ENCODE data around the gene MYO5A.
"Not testable (repeated sequence)": the region's sequence is repeated elsewhere in the genome, so short reads cannot be mapped to it uniquely, and the experiment has no call there.

Gene MYO5A

DNA sequence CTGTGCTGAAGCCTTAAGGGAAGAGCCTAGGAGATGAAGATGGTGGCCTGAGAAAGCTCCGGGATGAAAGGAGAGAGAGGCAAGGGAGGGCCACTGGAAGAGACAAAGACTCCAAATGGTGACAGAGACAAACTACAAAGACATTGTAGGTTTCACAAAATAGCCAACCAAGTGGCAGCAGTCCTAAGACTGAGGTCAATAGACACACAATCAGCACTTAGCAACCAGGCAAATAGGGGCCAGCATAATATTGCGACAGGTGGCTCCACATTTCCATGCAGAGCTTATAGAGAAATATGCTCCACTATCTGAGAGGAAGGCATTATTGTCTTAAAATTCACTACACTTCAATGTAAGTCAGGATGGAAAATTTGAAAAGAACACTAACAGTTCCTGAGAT is 211.0 kb downstream of the MYO5A start:
- DNase-seq: no peak

DNA sequence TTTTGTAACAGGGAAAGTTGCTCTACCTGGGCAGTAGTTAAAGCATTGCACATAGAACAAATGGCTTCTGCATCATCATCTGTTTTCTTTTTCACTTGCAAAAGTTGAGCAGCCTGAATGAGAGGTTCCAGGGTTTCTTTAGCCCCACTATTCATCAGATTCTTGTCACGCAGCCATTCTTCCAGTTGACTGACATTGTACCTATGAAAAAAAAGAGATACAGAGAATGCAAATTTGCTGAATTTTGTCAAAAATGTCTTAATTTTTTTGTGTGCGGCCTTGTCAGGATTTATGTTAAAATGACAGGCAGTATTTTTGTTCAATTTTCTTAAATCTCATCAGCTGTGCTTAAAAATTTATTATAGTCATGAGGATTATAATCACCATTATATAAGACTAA is 211.7 kb downstream of the MYO5A start:
- DNase-seq: no peak

GRCh38 chr15:52309154-52309548 is 219.5 kb downstream of the MYO5A start:
- no peak for DNase-seq

DNA sequence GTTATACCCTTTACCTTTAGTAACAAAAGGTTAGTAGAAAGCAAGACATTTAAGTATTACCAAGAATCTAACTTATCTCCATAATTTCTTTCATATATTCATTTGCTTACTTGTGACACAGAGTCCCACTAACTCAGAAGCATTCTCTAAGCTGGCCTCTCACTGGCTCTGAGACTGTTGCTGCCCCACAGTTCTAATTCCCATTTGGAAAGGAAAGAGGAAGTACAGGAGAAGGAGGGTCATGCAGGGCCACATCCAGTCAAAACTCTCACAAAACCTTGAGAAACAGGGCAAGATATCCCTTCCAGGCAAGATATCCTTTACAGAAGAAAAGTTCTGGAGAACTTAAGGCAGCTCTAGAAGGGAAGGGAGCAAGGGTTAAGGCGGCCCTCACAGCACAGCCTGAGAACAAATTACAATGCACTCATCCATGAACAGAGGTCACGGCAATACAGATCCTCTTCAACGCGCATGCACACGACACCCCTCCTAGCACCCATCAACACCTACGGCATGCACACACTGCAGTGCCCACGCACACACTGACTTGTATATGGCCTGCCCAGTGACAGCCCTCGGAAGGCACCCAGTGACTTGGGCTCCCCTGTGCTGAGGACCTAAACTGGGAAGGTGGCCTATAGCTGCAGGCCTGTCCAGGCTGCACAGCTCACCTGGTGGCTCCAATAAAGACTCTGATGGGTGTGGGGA is 220.1 kb downstream of the MYO5A start:
- DNase-seq: no peak

GRCh38 chr15:52307847-52308246 is 220.8 kb downstream of the MYO5A start:
- no peak for DNase-seq

GRCh38 chr15:52306270-52306669 is 222.4 kb downstream of the MYO5A start:
- DNase-seq: no peak

GRCh38 chr15:52303093-52303772 is 225.4 kb downstream of the MYO5A start:
- no peak for DNase-seq

GRCh38 chr15:52301265-52301847 is 227.3 kb downstream of the MYO5A start:
- DNase-seq: no peak

DNA sequence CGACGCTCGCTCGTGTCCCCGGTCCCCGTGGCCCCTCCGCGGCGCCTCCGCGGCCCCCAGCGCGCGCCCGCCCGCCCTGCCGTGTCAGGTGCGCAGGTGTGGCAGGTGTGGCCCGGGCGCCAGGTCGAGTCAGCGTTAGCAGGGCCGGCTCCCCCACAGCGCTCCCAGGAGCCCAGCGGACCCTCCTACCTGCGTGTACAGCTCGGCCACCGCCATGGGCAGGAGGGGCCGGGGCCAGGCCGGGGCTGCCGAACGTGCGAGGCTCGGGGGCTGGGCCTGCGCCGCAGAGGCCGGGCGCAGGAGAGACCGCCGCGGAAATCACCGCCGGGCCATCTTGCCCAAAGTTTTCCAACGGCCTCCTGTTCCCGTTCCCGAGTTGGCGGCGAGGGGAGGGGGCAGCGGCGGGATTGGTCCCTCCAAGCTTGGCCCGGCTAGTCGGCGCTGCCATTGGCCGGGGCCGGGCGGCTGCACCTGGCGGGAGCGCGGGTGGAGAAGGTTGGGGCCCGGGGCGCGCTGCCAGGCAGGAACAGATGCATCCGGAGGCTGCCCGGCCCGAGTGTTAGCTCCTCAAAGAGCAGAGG is 233.2 kb downstream of the MYO5A start, which contains the start of gene MYO5C:
Gene MYO5C, minus strand, starts transcription at position 384 of the 581 bp plus-strand sequence. Its CDS starts 168 bp downstream, at position 216.
- no peak for DNase-seq

GRCh38 chr15:52294881-52295420 is 233.7 kb downstream of the MYO5A start:
- DNase-seq: no peak

- no peak for DNase-seq
Observed at GRCh38 chr15:52292780-52293392, 235.8 kb downstream of the MYO5A start.

GRCh38 chr15:52291204-52291603 is 237.5 kb downstream of the MYO5A start:
- no peak for DNase-seq

DNA sequence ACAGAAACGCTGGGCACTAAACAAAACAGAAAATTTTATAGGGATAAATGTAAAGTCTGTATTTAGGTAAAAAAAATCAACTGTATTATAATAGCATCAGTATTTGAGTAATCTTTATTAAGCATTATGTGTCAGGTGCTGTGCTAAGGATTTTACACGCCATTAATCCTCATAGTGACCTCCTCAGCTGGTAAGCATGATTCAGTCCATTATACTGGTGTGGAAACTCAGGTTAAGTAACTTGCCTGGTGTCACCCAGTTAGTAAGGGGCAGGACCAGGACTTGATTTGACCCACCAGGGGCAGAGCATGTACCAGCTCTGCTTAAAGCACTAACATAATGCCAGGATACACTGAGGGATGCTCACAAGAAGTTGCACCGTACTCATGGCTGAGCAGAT is 237.9 kb downstream of the MYO5A start:
- no peak for DNase-seq

GRCh38 chr15:52290329-52290728 is 238.4 kb downstream of the MYO5A start:
- no peak for DNase-seq

DNA sequence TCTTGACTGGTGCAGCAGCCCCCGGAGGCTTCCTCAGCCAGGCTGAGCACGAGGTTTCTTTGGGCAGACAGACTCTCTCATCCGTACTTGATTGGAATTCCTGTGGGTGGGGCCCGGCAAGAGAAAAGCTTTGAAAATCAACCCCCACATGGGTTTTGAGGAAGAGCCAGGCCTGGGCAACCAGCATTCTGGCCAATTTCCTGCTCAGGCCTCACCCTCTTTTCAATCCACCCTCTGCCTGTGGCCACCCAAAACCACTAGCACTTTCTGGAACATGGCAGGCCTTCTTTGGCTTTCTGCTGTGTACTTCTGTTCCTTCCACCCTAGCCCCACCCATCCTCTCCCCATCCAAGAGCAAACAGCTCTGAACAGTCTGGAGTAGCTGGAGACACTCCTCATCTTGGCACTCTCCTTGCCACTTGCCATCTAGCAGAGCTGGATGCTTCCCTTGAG is 239.0 kb downstream of the MYO5A start:
- no peak for DNase-seq

- DNase-seq: no peak
Observed at GRCh38 chr15:52288986-52289385, 239.7 kb downstream of the MYO5A start.

GRCh38 chr15:52288051-52288942 is 240.4 kb downstream of the MYO5A start:
- DNase-seq: no peak

DNA sequence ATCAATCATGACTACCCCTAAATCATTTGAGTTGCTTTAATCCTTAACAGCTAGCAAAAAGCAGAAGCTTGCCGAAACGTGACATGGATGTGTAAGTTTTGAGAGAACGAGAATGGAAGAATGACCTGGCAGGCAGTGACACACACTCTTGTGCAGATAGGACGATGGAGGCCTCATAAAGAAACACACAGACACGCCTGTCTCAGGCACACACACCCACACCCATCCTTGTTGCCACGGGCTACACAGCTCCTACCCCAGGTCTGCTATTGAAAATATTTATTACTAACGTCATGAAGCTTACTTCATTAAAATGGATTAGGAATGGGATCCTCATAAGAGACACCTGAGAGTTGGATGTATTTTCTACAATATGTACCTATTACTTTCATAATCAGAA is 241.6 kb downstream of the MYO5A start:
- no peak for DNase-seq

- DNase-seq: not testable (repeated sequence)
Observed at GRCh38 chr15:52285941-52286340, 242.7 kb downstream of the MYO5A start.

- DNase-seq: no peak
Observed at GRCh38 chr15:52284164-52284563, 244.5 kb downstream of the MYO5A start.

DNA sequence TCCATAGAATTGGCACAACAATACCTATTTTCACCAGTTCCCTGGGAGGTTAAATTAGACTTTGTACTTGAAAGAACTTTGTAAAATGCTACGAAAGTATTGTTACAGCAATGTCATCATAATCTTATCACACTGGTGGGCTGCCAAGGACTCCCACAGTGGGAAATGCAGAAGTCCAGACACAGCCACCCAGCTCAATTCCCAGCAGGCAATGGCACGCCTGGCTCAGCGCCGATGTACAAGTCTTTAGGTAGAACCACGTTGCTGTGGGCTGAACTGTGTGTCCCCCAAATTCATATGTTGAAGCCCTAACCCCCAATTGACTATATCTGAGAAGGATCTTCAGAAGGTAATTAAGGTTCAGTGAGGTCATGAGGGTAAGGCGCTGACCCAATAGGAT is 245.4 kb downstream of the MYO5A start:
- DNase-seq: no peak

- DNase-seq: no peak
Observed at GRCh38 chr15:52282418-52282817, 246.3 kb downstream of the MYO5A start.
